Superior temporal gyrus (tissue), 1 donor: ENCODE results near the gene MX2.

Experiments
- DNase-seq: peaks from one replicate; pipeline ENCODE4 v3.0.0-alpha.2; 2016; ENCODE audit errors: extremely low spot score

MX2 gene

DNA sequence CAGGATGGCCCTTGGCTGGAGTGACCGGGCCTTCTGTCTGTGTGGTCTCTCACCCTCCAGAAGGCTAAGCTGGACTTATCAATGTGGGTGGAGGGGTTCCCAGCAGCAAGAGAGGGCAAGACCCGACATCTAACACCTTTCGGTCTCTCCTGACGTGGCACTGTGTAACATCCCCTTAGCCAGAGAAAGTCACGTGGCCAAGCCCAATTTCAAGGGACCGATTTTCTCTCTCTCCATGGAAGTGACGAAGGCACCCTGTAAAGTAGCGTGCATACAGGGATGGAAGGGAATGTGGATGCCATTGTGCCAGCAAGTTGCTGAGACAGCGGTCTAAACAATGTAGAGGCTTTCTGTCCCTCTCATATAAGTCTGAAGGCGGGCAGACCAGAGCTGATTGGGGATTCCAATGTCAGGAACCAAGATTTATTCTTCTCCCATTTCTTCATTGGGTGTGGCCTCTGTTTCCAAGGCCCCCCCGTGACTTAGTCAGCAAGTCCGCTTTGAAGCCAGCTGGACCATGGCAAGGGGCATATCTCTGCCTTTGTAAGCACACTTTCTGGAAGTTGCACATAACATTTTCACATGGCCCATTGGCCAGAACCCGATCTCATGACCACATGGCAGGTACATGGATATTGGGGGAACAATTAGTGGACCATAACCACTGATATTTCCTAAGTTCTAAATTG lies 76.7 kb downstream of the MX2 start:
- no peak for DNase-seq

DNA sequence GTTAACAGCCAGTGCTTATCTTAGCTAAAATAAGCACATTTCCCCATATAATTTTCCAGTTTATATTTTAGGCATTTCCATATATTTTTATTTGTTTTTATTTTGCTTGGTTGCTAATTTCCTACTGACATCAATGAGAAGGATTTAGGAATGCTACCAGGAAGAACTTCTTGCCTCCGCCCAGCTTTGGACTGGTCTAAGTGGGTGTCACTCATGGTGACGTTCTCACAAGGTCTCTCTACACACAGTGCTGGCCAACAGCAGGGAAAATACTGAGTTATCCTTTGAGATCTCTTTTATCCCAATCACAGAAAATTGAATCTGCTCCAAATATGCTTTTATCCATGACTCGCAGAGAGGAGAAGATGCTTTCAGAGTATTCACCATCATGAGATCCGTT lies 77.4 kb downstream of the MX2 start:
- DNase-seq = no peak

DNA sequence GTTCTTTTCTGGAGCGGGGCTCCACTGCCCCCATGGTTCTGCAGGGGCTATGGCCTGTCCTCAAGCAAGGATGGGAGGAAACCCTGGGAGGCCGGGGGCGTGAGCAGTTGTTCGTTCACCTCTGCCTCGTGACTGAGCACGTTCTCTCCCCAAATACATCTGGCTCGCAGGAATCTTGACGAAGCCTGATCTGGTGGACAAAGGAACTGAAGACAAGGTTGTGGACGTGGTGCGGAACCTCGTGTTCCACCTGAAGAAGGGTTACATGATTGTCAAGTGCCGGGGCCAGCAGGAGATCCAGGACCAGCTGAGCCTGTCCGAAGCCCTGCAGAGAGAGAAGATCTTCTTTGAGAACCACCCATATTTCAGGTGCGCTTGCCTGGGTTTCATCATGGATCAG lies 79.7 kb downstream of the MX2 start:
- DNase-seq = no peak

DNA sequence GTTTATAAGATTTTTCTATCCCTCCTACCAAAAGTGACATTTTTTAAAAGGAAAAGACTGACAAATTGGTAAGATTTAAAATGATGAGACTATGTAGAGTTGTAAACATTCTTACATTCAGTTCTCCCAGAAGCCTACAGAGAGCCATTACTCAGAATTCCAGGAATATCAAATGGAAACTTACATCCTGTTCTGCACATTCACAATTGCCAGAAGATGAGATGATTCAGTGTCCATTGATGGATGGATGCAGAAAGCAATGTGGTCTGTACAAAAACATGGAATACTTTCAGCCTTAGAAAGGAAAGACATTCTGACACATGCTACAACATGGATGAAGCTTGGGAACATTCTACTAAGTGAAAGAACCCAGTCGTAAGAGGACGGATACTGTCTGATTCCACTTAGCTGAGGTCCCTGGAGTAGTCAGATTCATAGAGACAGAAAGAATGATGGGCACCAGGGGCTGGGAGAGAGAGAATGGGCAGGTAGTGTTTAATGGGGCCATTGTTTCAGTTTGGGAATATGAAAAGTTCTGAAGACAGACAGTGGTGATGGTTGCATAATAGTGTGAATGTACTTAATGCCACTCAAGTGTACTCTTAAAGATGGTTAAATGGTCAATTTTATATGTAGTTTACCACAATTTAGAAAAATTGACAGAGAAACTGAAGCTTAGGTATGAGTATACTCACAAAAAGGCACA lies 80.8 kb downstream of the MX2 start:
- DNase-seq = no peak

DNA sequence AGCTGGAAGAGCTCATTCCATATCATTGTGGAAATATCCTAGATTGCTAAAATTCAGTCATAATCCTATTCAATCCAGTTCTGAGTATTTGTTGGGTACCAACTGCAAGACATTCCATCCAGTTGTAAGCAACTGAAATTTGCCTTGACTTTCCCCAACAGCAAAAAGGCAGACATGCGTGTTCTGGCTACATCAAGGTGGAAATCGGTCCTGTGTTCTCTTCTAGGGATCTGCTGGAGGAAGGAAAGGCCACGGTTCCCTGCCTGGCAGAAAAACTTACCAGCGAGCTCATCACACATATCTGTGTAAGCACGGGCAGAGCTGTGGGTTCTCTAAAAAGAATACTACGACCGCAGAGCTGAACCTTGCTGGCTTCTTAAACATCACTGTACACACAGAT lies 81.7 kb downstream of the MX2 start:
- no peak for DNase-seq

DNA sequence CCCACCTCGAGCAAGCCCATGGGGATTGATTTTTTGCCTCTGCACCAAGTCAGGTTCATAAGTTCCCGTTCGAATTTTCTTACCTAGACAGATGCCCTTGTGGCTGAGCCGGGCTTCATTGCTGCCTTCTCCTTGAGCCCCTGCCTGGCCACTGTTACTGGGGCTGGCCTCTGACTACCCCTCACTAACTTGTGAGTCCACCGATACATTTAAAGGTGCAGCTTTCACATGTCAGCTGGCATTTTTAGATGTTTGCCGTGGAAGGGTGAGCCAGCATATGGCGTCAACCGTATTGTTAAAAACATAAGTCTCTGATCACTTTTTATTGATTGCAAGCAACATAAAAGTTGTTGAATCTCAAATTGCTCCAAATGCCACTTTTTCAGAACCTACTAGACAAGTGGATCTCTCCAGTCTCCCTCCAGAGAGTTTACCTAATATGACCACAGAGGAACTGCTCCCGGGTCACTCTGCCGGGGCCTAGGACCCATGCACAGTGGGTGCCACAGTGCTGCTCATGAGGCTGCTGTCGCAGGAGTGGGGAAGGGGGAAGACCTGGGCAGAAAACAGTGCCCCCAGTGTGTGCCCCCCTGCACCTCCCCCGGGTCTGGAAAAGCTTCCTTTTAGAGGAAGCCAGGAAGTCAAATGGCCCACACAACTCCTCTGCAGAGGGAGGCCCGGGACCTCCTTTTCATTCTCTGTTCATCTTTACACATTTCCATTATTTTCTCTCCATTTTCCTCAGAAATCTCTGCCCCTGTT lies 83.1 kb downstream of the MX2 start:
- no peak for DNase-seq

DNA sequence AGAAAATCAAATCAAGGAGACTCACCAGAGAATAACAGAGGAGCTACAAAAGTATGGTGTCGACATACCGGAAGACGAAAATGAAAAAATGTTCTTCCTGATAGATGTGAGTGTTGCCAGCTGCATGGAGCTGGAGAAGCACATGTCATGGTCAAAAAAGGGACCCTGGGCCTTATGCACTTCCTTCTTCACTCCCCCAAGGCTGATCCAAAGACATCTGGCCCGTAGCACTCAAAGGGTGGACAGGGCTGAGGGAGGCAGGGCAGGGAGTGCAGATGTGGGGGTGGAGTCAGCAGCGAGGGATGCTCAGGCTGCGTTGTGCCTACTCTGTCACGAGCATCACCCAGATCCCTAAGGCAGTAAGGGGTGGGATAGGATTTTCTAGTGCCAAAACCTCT lies 83.6 kb downstream of the MX2 start:
- no peak for DNase-seq

DNA sequence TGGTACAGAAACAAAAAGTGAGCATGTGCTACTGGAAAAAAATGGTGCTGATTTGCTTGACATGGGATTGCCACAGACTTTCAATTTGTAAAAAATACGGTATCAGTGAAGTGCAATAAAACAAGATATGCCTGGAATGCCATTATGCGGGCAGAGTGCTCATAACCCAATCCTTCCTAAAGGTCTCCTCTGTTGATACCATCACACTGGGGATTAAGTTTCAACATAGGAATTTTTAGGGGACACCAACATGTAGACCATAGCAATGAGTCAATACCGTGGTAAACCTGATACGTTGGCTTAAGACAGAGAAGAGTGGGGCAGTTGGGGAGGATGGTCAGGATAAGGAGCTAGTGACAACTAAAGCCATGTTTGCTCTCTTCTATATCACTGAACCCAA lies 84.8 kb downstream of the MX2 start:
- DNase-seq = no peak

DNA sequence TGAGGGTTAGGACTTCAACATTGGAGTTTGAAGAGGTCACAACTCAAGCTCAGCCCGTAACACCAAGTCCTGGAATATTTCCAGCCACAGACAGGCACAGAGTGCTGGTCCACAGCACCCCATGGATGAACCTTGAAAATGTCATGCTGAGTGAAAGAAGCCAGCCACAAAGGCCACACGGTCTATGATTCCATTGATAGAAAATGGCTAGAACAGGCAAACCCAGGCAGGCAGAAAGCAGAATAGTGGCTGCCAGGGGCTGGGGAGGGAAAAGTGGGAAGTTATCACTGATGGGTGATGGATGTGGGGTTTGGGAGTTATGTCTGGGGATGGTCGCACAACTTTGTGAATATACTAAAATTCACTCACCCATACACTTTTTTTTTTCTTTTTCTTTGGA lies 85.5 kb downstream of the MX2 start:
- no peak for DNase-seq

DNA sequence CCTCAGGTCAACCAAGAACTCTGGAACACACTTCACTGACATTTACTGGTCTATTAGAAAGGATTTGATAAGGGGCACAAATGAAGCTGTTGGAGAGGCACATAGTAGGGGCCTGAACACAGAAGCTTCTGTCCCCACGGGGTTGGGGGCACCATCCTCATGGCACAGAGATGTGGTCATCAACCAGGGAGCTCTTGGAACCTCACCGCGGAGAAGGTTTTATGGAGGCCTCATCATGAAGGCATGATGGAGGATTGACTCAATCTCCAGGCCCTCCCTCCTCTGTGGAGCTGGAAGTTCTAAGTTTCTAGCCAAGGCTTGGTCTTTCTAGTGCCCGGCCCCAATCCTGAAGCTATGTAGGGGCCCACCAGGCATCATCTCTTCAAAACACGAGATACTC lies 87.8 kb downstream of the MX2 start:
- DNase-seq = no peak

DNA sequence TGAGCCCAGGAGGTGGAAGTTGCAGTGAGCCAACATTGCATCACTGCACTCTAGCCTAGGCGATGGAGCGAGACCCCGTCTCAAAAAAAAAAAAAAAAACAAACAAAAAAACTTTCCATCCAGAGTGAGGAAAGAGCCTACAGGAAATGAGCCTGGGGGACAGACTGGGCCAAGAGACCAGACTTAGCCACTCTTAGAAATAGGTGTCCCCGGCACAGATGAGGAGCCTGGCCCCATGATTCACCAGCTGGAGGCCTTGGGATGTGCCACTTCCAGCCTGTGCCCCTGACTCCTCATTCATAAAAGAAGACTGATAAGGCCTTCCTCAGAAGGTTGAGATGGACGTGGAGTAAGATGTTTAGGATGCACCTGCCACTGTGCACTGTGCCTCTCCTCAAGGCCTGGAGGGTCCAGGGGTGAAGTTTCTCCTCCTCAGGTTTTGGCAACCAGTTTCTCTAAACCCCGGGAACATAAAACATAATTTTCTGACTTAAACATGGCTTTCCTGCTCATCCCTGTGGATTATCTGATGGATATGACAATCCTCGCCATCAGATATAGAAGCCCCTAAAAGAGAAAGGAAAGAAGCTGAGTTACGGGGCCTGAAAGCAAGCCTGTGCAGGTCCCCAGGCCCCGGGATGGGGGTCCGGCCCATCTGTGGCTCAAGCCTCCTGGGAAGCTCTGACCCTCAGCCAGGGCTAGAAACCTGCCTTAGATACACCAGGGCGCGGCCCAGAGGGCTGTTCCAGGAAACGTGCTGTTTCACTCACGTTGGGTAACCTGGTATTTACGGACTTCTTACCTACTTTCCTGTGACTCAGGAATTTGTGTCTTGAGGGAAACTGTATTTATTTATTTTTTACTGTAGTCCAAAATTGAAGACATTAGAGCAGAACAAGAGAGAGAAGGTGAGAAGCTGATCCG lies 90.2 kb downstream of the MX2 start:
- no peak for DNase-seq

DNA sequence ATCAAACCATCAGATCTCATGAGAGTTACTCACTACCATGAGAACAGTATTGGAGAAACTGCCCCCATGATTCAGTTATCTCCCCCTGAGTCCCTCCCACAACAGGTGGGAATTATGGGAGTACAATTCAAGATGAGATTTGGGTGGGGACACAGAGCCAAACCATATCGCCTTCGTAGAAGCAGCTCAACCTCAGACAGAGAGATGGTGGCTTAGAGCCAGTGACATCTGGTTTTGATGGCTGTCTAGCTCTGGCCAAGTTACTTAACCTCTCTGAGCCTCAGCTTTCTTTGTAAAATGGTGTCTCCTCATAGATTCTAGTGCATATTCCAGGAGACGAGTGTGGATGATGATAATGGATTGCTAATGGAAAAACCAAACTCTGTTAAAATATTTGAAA lies 91.4 kb downstream of the MX2 start:
- no peak for DNase-seq

DNA sequence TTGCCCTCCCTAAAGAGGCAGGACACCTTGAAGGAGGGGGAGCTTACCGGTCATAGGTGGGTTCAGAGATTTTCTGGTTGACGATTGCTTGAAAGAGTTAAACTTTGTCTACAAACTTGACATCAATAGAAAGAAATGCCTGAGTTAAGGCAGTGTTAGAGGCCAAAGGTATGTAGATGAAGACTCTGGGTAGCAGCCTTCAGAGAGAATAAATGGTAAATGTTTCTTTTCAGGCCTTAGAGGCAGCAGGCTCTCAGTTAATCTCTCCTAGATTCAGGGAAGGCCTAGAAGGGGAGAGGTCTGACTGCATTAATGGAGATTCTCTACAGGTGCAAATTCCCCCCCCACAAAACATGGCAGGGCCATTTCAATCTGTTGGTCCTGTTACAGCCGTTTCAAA lies 91.9 kb downstream of the MX2 start:
- DNase-seq = no peak

DNA sequence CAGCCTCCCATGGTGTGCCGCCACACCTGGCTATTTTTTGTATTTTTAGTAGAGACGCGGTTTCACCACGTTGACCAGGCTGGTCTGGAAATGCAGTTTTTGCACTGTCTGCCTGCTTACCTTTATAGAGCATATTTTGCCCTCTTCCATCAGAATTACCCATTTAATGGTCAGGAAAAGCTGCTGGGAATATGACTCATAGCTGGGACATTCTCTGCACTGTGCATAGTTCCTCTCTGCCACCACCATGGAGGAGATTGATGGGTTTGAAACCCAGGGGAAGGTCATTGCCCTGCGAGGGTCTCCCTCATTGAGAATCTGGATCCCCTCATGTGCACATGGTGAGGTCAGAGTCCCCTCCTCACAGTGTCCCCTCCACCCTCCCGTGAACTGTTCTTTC lies 96.3 kb downstream of the MX2 start:
- DNase-seq = no peak

DNA sequence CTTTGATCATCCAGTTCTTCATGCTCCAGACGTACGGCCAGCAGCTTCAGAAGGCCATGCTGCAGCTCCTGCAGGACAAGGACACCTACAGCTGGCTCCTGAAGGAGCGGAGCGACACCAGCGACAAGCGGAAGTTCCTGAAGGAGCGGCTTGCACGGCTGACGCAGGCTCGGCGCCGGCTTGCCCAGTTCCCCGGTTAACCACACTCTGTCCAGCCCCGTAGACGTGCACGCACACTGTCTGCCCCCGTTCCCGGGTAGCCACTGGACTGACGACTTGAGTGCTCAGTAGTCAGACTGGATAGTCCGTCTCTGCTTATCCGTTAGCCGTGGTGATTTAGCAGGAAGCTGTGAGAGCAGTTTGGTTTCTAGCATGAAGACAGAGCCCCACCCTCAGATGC lies 96.7 kb downstream of the MX2 start:
- DNase-seq = no peak
